Esophagus mucosa (tissue), 1 donor: ENCODE measurements around the gene CLSTN1. TPM values are rescaled to one million over a fixed set of nuclear protein-coding genes. Genes with fewer than 3 reads are reported as not detected.

Source experiments
- total RNA-seq: library from RNA; stranded (reverse); gene quantifications from one replicate; pipeline ENCODE4 v1.2.4, GENCODE V29; 2023
- donor health status: DM: yes; HTN: yes; CAD: no.

The CLSTN1 gene
- total RNA-seq, 1 donor from 2014 or later: 121 TPM

Other genes with a start within 250 kb of the CLSTN1 start
- 7.7 TPM for gene TMEM201, start 235.1 kb downstream of the CLSTN1 start, total RNA-seq
- gene PIK3CD, start 172.2 kb downstream of the CLSTN1 start, total RNA-seq: 6.2 TPM
- gene CTNNBIP1, start 86.3 kb upstream of the CLSTN1 start, total RNA-seq: 175 TPM
- gene LZIC, start 119.4 kb upstream of the CLSTN1 start, total RNA-seq: 24.6 TPM
- 8.1 TPM for gene NMNAT1, start 119.5 kb upstream of the CLSTN1 start, total RNA-seq
- gene RBP7, start 173.3 kb upstream of the CLSTN1 start, total RNA-seq: 13.4 TPM
- 38.1 TPM for gene UBE4B, start 209.0 kb upstream of the CLSTN1 start, total RNA-seq